ENCODE data around the gene FGF2.

- TF ChIP-seq, protein P1, sequence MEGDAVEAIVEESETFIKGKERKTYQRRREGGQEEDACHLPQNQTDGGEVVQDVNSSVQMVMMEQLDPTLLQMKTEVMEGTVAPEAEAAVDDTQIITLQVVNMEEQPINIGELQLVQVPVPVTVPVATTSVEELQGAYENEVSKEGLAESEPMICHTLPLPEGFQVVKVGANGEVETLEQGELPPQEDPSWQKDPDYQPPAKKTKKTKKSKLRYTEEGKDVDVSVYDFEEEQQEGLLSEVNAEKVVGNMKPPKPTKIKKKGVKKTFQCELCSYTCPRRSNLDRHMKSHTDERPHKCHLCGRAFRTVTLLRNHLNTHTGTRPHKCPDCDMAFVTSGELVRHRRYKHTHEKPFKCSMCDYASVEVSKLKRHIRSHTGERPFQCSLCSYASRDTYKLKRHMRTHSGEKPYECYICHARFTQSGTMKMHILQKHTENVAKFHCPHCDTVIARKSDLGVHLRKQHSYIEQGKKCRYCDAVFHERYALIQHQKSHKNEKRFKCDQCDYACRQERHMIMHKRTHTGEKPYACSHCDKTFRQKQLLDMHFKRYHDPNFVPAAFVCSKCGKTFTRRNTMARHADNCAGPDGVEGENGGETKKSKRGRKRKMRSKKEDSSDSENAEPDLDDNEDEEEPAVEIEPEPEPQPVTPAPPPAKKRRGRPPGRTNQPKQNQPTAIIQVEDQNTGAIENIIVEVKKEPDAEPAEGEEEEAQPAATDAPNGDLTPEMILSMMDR (IDR thresholded peaks at IDR 0.05): no peak
- TF ChIP-seq POLR2A (IDR thresholded peaks at IDR 0.05): no peak
Measured at GRCh38 chr4:122784261-122784660, 42.4 kb upstream of the FGF2 start.

All from testis (tissue), 2 donors.